PC-3 (cell line): Measurements from ENCODE around the gene CAPN5.

Experiments
- CTCF ChIP-seq: fragments of 300-600 bp; sonication (generic); conservative IDR thresholded peaks from 2 replicates; pipeline ENCODE4 v1.5.1; 2017; ENCODE audit warnings: antibody characterized with exemption, low read depth, mild to moderate bottlenecking, low read length
- EZH2 ChIP-seq: fragments of 300-600 bp; sonication (generic); IDR thresholded peaks from one replicate; pipeline ENCODE4 v1.6.1; 2017; ENCODE audit warnings: antibody characterized with exemption, mild to moderate bottlenecking, low read length; ENCODE audit not compliant: unreplicated experiment
- EZH2phosphoT487 ChIP-seq: fragments of 300-600 bp; sonication (generic); IDR thresholded peaks from 2 replicates; pipeline ENCODE4 v1.6.1; 2018; ENCODE audit warnings: mild to moderate bottlenecking, antibody characterized with exemption, low read length, borderline replicate concordance

GRCh38 chr11:77104727-77105126 is 38.0 kb downstream of the CAPN5 start:
- TF ChIP-seq CTCF: no peak
- no peak for TF ChIP-seq EZH2
- no peak for TF ChIP-seq EZH2phosphoT487
